T47D (cell line): ENCODE measurements around the gene RTN4.

Experiments
- DNase-seq, 2 experiments: peaks; one replicate each; pipeline versions ENCODE4 v3.0.0 to v3.0.0-alpha.2; 2011 to 2012; ENCODE audit warnings: low read depth in 1 of 2, low spot score in 1 of 2
- JUND ChIP-seq: IDR thresholded peaks from 2 replicates; pipeline ENCODE4 v1.6.1; 2012; ENCODE audit warnings: low read depth
- in situ Hi-C: cut with HindIII; loops from 2 replicates; pipeline ENCODE4 v1.10.0; 2016; ENCODE audit warnings: low sequenced_read_pairs, low pct_unique_long_range_greater_than_20kb

Gene RTN4

GRCh38 chr2:55019526-55020258, 30.6 kb downstream of the RTN4 start:
- DNase-seq, result no peak
- TF ChIP-seq JUND, result no peak

DNA sequence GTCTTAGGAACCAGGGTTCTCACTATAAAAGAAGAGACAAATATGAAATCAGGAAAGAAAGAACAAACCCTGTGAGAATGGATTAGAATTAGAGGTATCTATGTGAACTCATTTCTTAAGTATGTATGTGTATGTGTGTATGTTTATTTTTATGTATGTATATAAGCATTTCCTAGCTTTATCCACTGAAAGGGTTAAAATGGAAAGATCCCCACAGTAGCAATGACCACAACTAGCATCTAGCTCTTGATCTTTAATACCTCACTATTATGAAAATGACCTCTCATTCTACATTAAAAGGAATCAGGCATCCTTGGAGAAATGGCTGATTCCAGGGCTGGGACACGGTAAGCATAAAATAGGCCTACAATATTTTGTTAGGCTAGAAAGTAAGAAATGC, 31.6 kb downstream of the RTN4 start:
- TF ChIP-seq JUND, result no peak
- in situ Hi-C loops, result no loop called here
- DNase-seq, result no peak

More at GRCh38 chr2:55019526-55020258, 30.6 kb downstream of the RTN4 start:
- in situ Hi-C loops, result no loop called here

- DNase-seq, result no peak
- in situ Hi-C loops, result no loop called here
- TF ChIP-seq JUND, result no peak
Measured at GRCh38 chr2:55017880-55018279, 32.4 kb downstream of the RTN4 start.

- no peak for DNase-seq
- in situ Hi-C loops, result no loop called here
- TF ChIP-seq JUND, result no peak
Measured at GRCh38 chr2:55017428-55017827, 32.8 kb downstream of the RTN4 start.

DNA sequence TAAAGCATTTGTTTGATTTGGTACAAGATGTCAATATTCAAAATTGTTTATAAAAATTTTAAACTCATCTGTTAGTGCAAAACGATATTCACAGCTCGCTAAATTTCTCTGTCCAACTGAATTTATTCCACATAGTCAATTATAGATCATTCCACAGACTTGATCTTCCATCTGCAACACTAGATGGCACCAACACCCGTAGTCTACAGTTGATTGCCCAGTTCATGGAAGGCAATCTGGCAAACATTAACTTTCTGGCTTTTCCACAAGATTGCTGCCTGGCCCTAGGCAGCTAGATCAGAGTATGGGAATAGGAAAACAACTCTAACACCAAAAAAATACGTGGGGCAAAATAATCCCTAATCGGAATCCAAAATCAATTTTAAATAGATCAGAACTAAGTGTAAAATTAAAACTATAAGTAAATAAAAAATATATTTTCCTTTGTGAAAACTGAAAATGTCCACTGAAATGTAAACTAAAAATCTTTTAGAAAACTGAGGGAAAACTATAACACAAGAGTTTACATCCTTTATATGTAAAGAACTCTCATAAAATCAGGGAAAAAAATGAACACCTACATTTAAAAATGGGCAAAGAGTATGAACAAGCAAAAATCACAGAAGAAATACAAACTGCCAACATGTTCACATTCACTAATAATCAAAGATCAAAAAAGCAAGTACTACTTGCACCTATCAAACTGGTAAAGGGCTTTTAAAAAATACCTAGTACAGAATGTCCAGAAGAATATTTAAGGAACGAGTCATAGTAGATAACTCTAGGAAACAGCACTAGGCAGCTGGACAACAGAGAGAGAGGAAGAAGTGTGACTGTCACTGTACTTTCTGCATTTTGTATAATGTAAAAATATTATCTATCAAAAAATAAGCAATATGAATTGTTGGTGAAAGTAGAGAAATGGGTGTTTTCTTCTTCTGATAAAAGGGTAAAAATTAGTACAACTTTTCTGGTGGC, 35.0 kb downstream of the RTN4 start:
- in situ Hi-C loops, result no loop called here
- DNase-seq, result peak; percentile 7 to 71
- TF ChIP-seq JUND, result no peak

- no peak for DNase-seq
- in situ Hi-C loops, result no loop called here
- no peak for TF ChIP-seq JUND
Measured at GRCh38 chr2:55013936-55014335, 36.3 kb downstream of the RTN4 start.

DNA sequence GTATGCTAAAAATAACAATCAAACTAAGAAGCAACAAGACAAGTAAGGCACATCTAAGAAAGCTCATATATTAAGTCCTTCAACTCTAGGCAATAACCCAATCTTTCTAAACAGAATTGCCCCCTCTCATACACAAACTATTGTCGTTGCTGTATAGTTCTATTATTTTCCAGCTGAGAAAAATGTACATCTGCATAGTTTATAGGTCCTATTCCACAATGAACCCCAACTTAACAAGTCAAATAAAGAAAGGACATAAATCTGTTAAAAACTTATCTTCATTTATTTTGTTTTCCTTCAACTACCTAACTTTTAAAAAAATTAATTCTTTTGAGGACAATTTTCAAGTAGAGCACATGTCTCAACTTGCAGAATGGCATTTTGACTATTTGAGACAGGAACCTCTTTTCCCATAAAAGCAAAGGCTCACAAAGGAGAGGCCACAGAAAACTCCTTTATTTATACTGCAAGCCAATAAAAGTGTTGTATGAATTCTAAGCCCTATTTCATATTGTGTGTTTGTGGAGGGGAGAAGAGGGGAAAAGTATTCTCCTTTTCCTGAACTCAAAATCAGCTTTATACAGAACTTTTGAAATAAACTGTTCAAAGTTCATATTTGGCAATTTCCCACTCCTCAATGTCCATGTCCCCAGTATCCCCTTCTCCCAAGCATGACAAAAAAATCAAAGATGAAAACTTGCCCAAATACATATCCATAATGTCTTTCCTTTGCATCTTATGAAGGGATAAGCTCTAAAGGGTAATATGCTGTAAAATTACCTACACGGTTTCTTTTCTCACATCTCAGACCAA, 37.4 kb downstream of the RTN4 start:
- TF ChIP-seq JUND, result no peak
- in situ Hi-C loops, result no loop called here

GRCh38 chr2:55011831-55012671, 38.2 kb downstream of the RTN4 start:
- no peak for TF ChIP-seq JUND
- in situ Hi-C loops, result no loop called here
- DNase-seq, result no peak

More for the DNA sequence above, 37.4 kb downstream of the RTN4 start:
- DNase-seq, result no peak

DNA sequence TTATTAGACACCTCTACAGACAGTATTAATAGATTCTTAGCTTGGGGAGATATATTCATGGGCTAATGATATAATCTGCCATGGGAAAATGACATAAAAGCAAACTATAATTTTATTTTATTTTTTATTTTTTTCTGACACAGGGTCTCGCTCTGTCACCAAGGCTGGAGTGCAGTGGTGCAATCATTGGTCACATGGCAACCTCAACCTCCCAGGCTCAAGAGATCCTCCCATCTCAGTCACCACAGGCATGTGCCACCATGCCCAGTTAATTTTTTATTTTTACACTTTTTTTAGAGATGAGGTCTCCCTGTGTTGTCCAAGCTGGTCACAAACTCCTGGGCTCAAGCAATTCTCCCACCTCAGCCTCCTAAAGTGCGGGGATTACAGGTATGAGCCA, 39.3 kb downstream of the RTN4 start:
- TF ChIP-seq JUND, result no peak
- in situ Hi-C loops, result no loop called here
- no peak for DNase-seq

DNA sequence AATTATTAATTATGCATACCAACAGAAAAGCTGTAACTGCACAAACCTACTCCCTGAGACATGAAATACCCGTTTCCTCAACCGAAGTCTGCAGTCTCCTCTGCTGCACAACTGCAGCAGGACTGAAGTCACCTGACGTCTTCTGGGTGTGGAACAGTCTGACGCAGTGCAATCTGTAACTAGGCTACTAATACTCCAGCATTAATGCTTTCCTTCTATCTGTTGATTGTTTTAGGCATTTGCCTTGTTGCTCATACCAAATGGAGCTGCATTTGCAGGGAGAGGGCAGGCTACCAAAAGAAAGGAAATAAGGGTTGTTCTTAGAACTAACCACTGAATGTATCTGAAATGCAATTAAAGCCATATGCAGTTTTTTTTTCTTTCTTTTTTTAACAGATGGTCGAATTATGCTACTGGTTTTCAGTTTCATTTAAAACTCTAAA, 40.1 kb downstream of the RTN4 start:
- no peak for TF ChIP-seq JUND
- DNase-seq, result peak; percentile 9 to 70
- in situ Hi-C loops, result no loop called here

- no peak for DNase-seq
- no peak for TF ChIP-seq JUND
- in situ Hi-C loops, result no loop called here
Measured at GRCh38 chr2:55009277-55010060, 40.8 kb downstream of the RTN4 start.
